ENCODE measurements around the gene PLXNA4.

PLXNA4 gene

GRCh38 chr7:132429181-132429580 lies 147.1 kb downstream of the PLXNA4 start:
- no peak for DNase-seq (ENCODE audit: low spot score in 2 of 2)
- peaks cover 10% of the 10 kb centered on the region for H3K36me3 Mint-ChIP-seq
- H3K27ac Mint-ChIP-seq = no peak overlapping the region
- H3K9me3 Mint-ChIP-seq = no peaks in the 10 kb centered on the region
- peaks cover 68% of the 10 kb centered on the region for H3K4me1 Mint-ChIP-seq
- no peak for ATAC-seq
- H3K4me3 Mint-ChIP-seq = no peak overlapping the region

DNA sequence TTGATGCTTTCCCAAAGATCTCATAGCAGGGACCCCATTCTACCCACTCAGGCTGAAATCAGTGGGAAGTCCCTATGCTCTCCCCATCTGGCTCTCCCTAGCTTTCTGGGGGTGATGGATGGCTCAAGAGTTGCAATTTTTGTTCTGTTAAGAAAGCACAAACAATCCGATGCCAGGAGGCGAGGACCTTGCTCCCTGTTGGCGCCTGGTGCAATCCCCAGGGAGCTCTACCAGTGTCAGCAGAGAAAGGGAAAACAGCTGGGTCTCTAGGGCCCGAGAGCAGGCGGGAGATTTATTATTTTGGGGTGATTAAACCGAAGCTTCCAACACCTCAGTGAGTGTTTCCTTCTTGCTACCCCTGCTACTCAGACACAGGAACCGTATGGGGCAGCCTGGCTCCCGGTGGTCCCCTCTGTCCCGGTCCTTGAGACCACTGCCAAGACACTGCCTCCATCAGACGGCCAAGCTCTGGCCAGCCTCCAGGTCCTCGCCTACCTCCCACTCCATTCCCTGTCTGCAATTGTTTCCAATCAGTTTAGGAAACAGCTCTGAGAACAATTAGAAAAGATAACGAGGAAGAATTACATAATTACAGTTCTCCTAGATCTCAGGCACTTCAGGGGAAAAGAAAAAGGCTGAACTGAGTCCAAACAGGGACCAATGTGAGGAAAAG lies 147.9 kb downstream of the PLXNA4 start:
- no peak for ATAC-seq
- DNase-seq (ENCODE audit: low spot score in 2 of 2) = no peak
- H3K4me3 Mint-ChIP-seq = no peak overlapping the region
- peaks cover 60% of the 10 kb centered on the region for H3K4me1 Mint-ChIP-seq
- no peak overlapping the region for H3K27ac Mint-ChIP-seq
- no peaks in the 10 kb centered on the region for H3K9me3 Mint-ChIP-seq
- peaks cover 10% of the 10 kb centered on the region for H3K36me3 Mint-ChIP-seq

DNA sequence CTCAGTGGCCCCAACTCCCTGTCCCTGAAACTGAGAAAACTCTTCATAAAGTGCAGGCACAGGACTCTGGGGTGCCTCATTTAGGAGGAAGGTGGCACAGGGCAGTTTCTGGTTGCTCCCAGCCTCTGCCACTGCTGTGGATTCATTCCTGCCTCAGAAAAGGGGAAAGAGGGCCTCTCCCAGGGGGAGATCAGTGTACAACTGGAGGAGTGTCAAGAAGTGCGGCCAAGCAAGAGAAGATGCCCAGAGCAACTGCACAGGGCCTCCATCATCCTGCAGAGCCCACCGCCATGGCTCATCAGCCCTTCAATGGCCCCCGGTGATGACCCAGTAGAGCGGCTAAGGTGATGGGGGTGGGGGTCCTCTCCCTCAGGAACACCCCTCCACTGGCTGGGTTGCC lies 150.3 kb downstream of the PLXNA4 start:
- H3K36me3 Mint-ChIP-seq = peaks cover 5% of the 10 kb centered on the region
- no peak overlapping the region for H3K4me3 Mint-ChIP-seq
- H3K4me1 Mint-ChIP-seq = peaks cover 36% of the 10 kb centered on the region
- ATAC-seq = no peak
- peak overlapping the region; percentile 51 for H3K27ac Mint-ChIP-seq
- no peak for DNase-seq (ENCODE audit: low spot score in 2 of 2)
- peaks cover 2% of the 10 kb centered on the region for H3K9me3 Mint-ChIP-seq

DNA sequence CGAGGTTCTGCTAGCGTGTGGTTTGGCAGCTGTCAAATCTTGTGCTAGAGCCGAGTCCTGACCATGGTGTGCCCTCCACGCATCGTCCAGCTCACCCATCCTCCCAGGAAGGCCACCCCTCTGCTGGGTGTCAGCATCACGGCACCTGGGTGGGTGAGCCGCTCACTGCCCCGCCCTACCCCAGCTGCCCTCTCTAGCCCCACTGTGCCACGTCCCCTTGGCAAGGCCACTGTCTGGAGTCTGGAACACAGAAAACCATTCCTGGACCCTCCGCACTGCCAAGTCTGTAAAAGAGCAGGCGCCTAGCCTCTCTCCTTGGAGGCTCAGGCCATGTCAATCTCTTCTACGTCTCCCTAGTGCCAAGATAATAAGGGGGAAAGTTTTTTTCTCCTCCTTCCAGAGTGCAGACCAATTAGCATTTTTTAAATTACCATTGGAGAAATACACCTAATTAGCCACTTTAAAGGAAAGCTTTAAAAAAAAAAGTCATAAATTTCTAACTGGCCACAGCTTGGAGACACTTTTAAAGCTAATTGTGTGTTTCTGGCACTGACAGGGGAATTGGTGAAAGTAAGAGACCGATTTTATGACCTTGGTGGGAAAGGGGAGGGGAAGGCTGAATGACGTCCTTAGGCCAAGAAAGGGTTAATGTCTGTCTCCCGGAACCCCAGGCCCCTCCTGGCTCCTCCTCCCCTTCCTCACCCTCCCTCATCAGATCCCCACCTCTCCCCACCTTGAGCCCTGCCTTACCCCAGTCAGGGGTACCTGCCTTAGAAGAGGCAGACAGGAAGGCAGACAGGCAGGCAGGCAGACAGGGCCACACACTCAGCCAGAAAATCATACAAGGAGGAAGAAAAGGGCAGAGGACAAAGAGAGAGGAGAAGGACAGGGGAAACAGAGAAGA lies 151.2 kb downstream of the PLXNA4 start:
- Mint-ChIP-seq H3K9me3 (peaks cover 4% of the 10 kb centered on the region), H3K4me3 (no peak overlapping the region), H3K36me3 (no peaks in the 10 kb centered on the region), H3K4me1 (peaks cover 30% of the 10 kb centered on the region), H3K27ac (peak overlapping the region; percentile 51)
- DNase-seq (ENCODE audit: low spot score in 2 of 2) = no peak
- ATAC-seq = no peak

DNA sequence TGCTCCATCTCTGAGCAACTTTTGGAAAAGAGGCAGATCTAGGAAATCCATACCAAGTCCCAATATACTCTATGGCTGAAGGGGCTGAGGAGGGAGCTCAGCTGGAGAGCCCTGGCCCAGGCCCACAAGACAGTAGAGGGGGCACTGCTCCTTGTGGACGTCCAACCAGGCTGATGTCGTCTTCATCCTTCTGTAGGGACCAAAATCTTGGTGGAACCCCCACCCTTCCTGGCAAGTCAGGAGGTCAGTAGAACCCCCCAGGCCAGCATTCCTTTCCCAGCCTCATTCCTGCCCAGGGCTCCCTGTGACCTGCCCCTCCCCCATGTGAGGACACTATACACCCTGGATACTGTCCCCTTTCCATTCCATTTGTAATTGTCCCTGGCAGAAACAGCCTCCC lies 152.0 kb downstream of the PLXNA4 start:
- DNase-seq (ENCODE audit: low spot score in 2 of 2) (no peak), ATAC-seq (no peak)
- H3K36me3 Mint-ChIP-seq = no peaks in the 10 kb centered on the region
- H3K27ac Mint-ChIP-seq = peak overlapping the region; percentile 51
- H3K4me3 Mint-ChIP-seq = no peak overlapping the region
- peaks cover 25% of the 10 kb centered on the region for H3K4me1 Mint-ChIP-seq
- peaks cover 4% of the 10 kb centered on the region for H3K9me3 Mint-ChIP-seq

DNA sequence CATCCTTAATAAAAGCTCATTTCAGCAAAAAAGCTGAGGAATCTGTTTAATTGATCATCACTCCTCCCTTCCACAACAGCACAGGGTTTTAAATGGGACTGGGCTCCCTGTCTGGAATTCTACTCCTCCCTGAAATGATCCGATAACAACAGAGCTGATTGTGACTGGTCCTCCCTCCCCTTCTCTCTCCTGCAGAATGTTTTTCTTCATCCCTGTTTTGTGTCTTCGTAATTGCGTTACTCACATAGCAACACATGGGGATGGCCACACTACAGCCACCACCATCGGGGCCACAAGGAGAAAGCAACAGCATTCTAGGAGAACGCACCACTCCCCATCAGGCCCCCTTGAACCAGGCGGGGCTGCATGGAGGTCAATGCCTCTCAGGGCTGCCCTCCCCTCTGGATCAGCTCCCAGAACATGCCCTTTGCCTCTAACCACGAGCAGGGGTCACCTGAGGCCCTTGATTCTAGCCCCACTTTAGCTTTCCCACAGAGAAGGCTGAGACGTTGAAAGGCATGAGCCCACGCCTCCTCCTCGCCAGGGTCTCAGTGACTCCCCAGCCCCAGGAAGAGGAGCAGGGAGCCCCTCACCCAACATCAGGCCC lies 152.6 kb downstream of the PLXNA4 start:
- no peak overlapping the region for H3K27ac Mint-ChIP-seq
- no peaks in the 10 kb centered on the region for H3K36me3 Mint-ChIP-seq
- no peak overlapping the region for H3K4me3 Mint-ChIP-seq
- peaks cover 4% of the 10 kb centered on the region for H3K9me3 Mint-ChIP-seq
- H3K4me1 Mint-ChIP-seq = peaks cover 21% of the 10 kb centered on the region
- no peak for ATAC-seq
- no peak for DNase-seq (ENCODE audit: low spot score in 2 of 2)

DNA sequence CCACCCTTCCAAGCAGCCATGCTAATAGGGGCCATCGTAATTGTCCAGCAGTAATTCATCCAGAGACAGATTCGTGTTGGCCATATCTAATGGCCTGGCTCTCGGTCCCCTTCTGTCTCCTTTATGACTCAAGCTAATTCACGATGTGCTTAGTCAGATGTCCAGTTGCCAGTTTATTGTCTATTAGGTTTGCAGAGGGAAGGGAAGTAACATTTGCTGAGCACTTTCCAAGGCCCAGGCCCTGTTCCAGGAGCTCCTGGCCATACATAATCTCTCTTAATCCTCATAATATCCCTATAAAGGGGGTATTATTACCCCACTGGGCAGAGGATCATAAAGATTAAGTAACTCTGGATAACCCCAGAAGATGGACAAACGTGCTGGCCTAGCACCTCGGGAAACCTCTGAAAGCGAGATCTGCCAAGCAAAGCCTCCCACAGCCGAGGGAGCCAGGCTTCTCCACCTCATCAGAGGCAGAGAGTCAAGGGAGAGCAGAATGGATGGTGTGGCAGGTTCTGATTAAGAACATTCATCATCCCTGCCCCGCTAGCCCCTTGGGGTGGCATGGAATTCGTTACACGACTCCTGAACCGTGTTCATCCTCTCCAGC lies 153.7 kb downstream of the PLXNA4 start:
- H3K27ac Mint-ChIP-seq = no peak overlapping the region
- no peaks in the 10 kb centered on the region for H3K36me3 Mint-ChIP-seq
- H3K4me3 Mint-ChIP-seq = no peak overlapping the region
- DNase-seq (ENCODE audit: low spot score in 2 of 2) = no peak
- H3K4me1 Mint-ChIP-seq = peaks cover 17% of the 10 kb centered on the region
- peaks cover 4% of the 10 kb centered on the region for H3K9me3 Mint-ChIP-seq
- no peak for ATAC-seq

DNA sequence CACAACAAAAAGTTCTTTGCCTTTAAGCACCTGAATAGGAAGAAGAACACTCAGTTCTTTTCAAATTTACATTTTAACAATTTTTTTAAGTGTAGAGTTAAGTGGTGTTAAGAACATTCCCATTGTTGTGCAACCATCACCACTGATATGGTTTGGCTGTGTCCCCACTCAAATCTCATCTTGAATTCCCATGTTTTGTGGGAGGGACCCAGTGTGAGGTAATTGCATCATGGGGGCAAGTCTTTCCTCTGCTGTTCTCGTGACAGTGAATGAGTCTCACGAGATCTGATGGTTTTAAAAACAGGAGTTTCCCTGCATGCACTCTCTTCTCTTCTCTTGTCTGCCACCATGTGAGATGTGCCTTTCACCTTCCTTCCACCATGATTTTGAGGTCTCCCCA lies 155.7 kb downstream of the PLXNA4 start:
- H3K27ac Mint-ChIP-seq = no peak overlapping the region
- peaks cover 12% of the 10 kb centered on the region for H3K4me1 Mint-ChIP-seq
- H3K36me3 Mint-ChIP-seq = no peaks in the 10 kb centered on the region
- ATAC-seq (no peak), DNase-seq (ENCODE audit: low spot score in 2 of 2) (no peak)
- peaks cover 4% of the 10 kb centered on the region for H3K9me3 Mint-ChIP-seq
- no peak overlapping the region for H3K4me3 Mint-ChIP-seq

DNA sequence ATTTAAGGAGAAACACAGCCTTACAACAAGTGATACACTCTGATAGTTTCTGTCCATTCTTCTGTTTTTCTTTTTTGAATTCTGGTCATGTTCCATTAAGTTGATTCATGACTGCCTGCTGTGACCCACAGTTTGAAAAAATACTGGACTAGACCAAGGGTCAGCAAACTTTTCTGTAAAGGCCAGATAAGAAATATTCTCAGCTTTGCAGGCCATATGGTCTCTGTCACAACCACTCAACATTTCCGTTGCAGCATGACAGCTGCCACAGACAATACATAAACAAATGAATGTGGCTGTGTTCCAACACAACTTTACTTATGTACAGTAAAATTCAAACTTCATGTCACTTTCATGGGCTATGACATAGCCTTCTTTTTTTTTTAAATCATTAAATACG lies 156.7 kb downstream of the PLXNA4 start:
- ATAC-seq (no peak), DNase-seq (ENCODE audit: low spot score in 2 of 2) (no peak)
- peaks cover 4% of the 10 kb centered on the region for H3K9me3 Mint-ChIP-seq
- H3K27ac Mint-ChIP-seq = no peak overlapping the region
- H3K4me3 Mint-ChIP-seq = no peak overlapping the region
- H3K4me1 Mint-ChIP-seq = peaks cover 5% of the 10 kb centered on the region
- H3K36me3 Mint-ChIP-seq = no peaks in the 10 kb centered on the region

GRCh38 chr7:132418840-132419239 lies 157.4 kb downstream of the PLXNA4 start:
- DNase-seq (ENCODE audit: low spot score in 2 of 2) (no peak), ATAC-seq (no peak)
- Mint-ChIP-seq H3K36me3 (no peaks in the 10 kb centered on the region), H3K9me3 (peaks cover 4% of the 10 kb centered on the region), H3K4me1 (peaks cover 5% of the 10 kb centered on the region), H3K4me3 (no peak overlapping the region), H3K27ac (no peak overlapping the region)

- Mint-ChIP-seq H3K9me3 (peaks cover 4% of the 10 kb centered on the region), H3K27ac (no peak overlapping the region), H3K36me3 (no peaks in the 10 kb centered on the region), H3K4me3 (no peak overlapping the region), H3K4me1 (peaks cover 5% of the 10 kb centered on the region)
- DNase-seq (ENCODE audit: low spot score in 2 of 2) = no peak
- ATAC-seq = no peak
Observed at GRCh38 chr7:132417103-132417906, 159.0 kb downstream of the PLXNA4 start.

- ATAC-seq = no peak
- peaks cover 5% of the 10 kb centered on the region for H3K4me1 Mint-ChIP-seq
Observed at GRCh38 chr7:132416395-132416794, 159.9 kb downstream of the PLXNA4 start.

GRCh38 chr7:132415259-132415658 lies 161.0 kb downstream of the PLXNA4 start:
- DNase-seq (ENCODE audit: low spot score in 2 of 2) = no peak
- no peak for ATAC-seq
- Mint-ChIP-seq H3K36me3 (no peaks in the 10 kb centered on the region), H3K4me3 (no peak overlapping the region), H3K4me1 (peaks cover 4% of the 10 kb centered on the region), H3K9me3 (no peaks in the 10 kb centered on the region), H3K27ac (no peak overlapping the region)

More at GRCh38 chr7:132416395-132416794, 159.9 kb downstream of the PLXNA4 start:
- DNase-seq (ENCODE audit: low spot score in 2 of 2) = no peak
- Mint-ChIP-seq H3K9me3 (peaks cover 4% of the 10 kb centered on the region), H3K4me3 (no peak overlapping the region), H3K27ac (no peak overlapping the region), H3K36me3 (no peaks in the 10 kb centered on the region)

GRCh38 chr7:132414857-132415256 lies 161.4 kb downstream of the PLXNA4 start:
- H3K36me3 Mint-ChIP-seq = no peaks in the 10 kb centered on the region
- ATAC-seq (no peak), DNase-seq (ENCODE audit: low spot score in 2 of 2) (no peak)
- no peak overlapping the region for H3K27ac Mint-ChIP-seq
- H3K9me3 Mint-ChIP-seq = no peaks in the 10 kb centered on the region
- H3K4me3 Mint-ChIP-seq = no peak overlapping the region
- peaks cover under 1% of the 10 kb centered on the region for H3K4me1 Mint-ChIP-seq

- no peak for DNase-seq (ENCODE audit: low spot score in 2 of 2)
- Mint-ChIP-seq H3K9me3 (no peaks in the 10 kb centered on the region), H3K4me1 (no peaks in the 10 kb centered on the region), H3K27ac (no peak overlapping the region), H3K4me3 (no peak overlapping the region), H3K36me3 (no peaks in the 10 kb centered on the region)
- ATAC-seq = no peak
Observed at GRCh38 chr7:132412435-132412834, 163.8 kb downstream of the PLXNA4 start.
